H9 (cell line): ENCODE results near the gene GCNA. TPM values are rescaled to one million over a fixed set of nuclear protein-coding genes. Genes with fewer than 3 reads are reported as not detected.

ENCODE experiments used
- DNase-seq: peaks from one replicate; pipeline ENCODE4 v3.0.0-alpha.2; 2017
- H2AFZ ChIP-seq: one replicate; pipeline ENCODE4 v1.6.1; 2013; ENCODE audit warnings: mild to moderate bottlenecking, low read length, control low read depth, moderate library complexity
- H2AK5ac ChIP-seq: 2 replicates; pipeline ENCODE4 v1.6.1; 2013; ENCODE audit warnings: low read length, control low read depth, mixed read lengths; ENCODE audit not compliant: insufficient read length
- H2BK120ac ChIP-seq: one replicate; pipeline ENCODE4 v1.6.1; 2013; ENCODE audit warnings: low read depth, mild to moderate bottlenecking, low read length, control low read depth, inconsistent platforms; ENCODE audit not compliant: poor library complexity, severe bottlenecking
- H2BK12ac ChIP-seq: 2 replicates; pipeline ENCODE4 v1.6.1; 2013; ENCODE audit warnings: low read length, control low read depth, mixed read lengths, low read depth; ENCODE audit not compliant: insufficient read length
- H2BK15ac ChIP-seq: 2 replicates; pipeline ENCODE4 v1.6.1; 2013; ENCODE audit warnings: low read depth, low read length, control low read depth
- H2BK20ac ChIP-seq: one replicate; pipeline ENCODE4 v1.6.1; 2013; ENCODE audit warnings: low read depth, mild to moderate bottlenecking, low read length, control low read depth, inconsistent platforms; ENCODE audit not compliant: poor library complexity, severe bottlenecking
- H2BK5ac ChIP-seq: 2 replicates; pipeline ENCODE4 v1.6.1; 2013; ENCODE audit warnings: low read length, control low read depth, mixed read lengths; ENCODE audit not compliant: insufficient read length
- H3K14ac ChIP-seq: 2 replicates; pipeline ENCODE4 v1.6.1; 2013; ENCODE audit warnings: low read length, control low read depth; ENCODE audit not compliant: insufficient read depth
- H3K18ac ChIP-seq: 2 replicates; pipeline ENCODE4 v1.6.1; 2013; ENCODE audit warnings: low read depth, mild to moderate bottlenecking, mixed read lengths, low read length, control low read depth; ENCODE audit not compliant: insufficient read length
- H3K23ac ChIP-seq: 2 replicates; pipeline ENCODE4 v1.6.1; 2013; ENCODE audit warnings: low read length, control low read depth, mixed read lengths, low read depth; ENCODE audit not compliant: insufficient read length
- H3K23me2 ChIP-seq: 2 replicates; pipeline ENCODE4 v1.6.1; 2013; ENCODE audit warnings: low read depth, mild to moderate bottlenecking, mixed read lengths, low read length, control low read depth; ENCODE audit not compliant: insufficient read length, poor library complexity, severe bottlenecking
- H3K27ac ChIP-seq: 2 replicates; pipeline ENCODE4 v1.5.1; 2013; ENCODE audit warnings: low read length, control low read depth, mixed read lengths, low read depth; ENCODE audit not compliant: insufficient read length
- H3K27me3 ChIP-seq: 2 replicates; pipeline ENCODE4 v1.6.1; 2013; ENCODE audit warnings: low read length, control low read depth, inconsistent platforms; ENCODE audit not compliant: insufficient read depth
- H3K4ac ChIP-seq: 2 replicates; pipeline ENCODE4 v1.6.1; 2013; ENCODE audit warnings: low read depth, mild to moderate bottlenecking, control low read depth, inconsistent platforms, low read length, moderate library complexity
- H3K4me1 ChIP-seq: 2 replicates; pipeline ENCODE4 v1.6.1; 2013; ENCODE audit warnings: low read length, control low read depth, inconsistent platforms; ENCODE audit not compliant: insufficient read depth
- H3K4me2 ChIP-seq: 2 replicates; pipeline ENCODE4 v1.6.1; 2013; ENCODE audit warnings: low read length, control low read depth, mixed read lengths; ENCODE audit not compliant: insufficient read length, insufficient read depth
- H3K56ac ChIP-seq: 2 replicates; pipeline ENCODE4 v1.6.1; 2013; ENCODE audit warnings: low read depth, mild to moderate bottlenecking, mixed read lengths, low read length, control low read depth; ENCODE audit not compliant: insufficient read length
- H3K79me1 ChIP-seq: 2 replicates; pipeline ENCODE4 v1.6.1; 2013; ENCODE audit warnings: low read depth, mild to moderate bottlenecking, moderate library complexity, low read length, control low read depth, inconsistent platforms; ENCODE audit not compliant: insufficient read depth, poor library complexity, severe bottlenecking
- H3K79me2 ChIP-seq: 2 replicates; pipeline ENCODE4 v1.6.1; 2013; ENCODE audit warnings: low read length, control low read depth, inconsistent platforms; ENCODE audit not compliant: insufficient read depth
- H3K9ac ChIP-seq: 2 replicates; pipeline ENCODE4 v1.6.1; 2013; ENCODE audit warnings: low read length, control low read depth, mixed read lengths; ENCODE audit not compliant: insufficient read length; ENCODE audit errors: extremely low read depth
- H3K9me3 ChIP-seq: one replicate; pipeline ENCODE4 v1.6.1; 2013; ENCODE audit warnings: low read depth, low read length, inconsistent platforms; ENCODE audit not compliant: control insufficient read depth
- H3T11ph ChIP-seq: one replicate; pipeline ENCODE4 v1.6.1; 2013; ENCODE audit warnings: mild to moderate bottlenecking, low read length, control low read depth, inconsistent platforms
- H4K20me1 ChIP-seq: one replicate; pipeline ENCODE4 v1.6.1; 2013; ENCODE audit not compliant: control insufficient read depth, insufficient read length, insufficient read depth
- H4K5ac ChIP-seq: 2 replicates; pipeline ENCODE4 v1.6.1; 2013; ENCODE audit warnings: low read depth, mild to moderate bottlenecking, mixed read lengths, low read length, control low read depth; ENCODE audit not compliant: insufficient read length
- H4K8ac ChIP-seq: replicated peaks from 2 replicates; pipeline ENCODE4 v1.6.1; 2013; ENCODE audit warnings: low read length, control low read depth, mixed read lengths, low read depth; ENCODE audit not compliant: insufficient read length
- H4K91ac ChIP-seq: 2 replicates; pipeline ENCODE4 v1.6.1; 2013; ENCODE audit warnings: low read depth, mild to moderate bottlenecking, moderate library complexity, mixed read lengths, low read length, control low read depth; ENCODE audit not compliant: insufficient read length
- H3K27ac Mint-ChIP-seq, 3 experiments: 2 replicates in 2 of 3; 3 replicates in 1 of 3; pipeline ENCODE4 v1.8.0; 2020 to 2021; ENCODE audit warnings: mixed read lengths in 3 of 3, mild to moderate bottlenecking in 1 of 3, moderate library complexity in 1 of 3
- H3K27me3 Mint-ChIP-seq: 2 replicates; pipeline ENCODE4 v1.8.0; 2021; ENCODE audit warnings: low read depth, mild to moderate bottlenecking, moderate library complexity, mixed read lengths
- H3K36me3 Mint-ChIP-seq, 3 experiments: 2 replicates in 2 of 3; 3 replicates in 1 of 3; pipeline ENCODE4 v1.8.0; 2020 to 2021; ENCODE audit warnings: low read depth in 3 of 3, mixed read lengths in 3 of 3; ENCODE audit not compliant: insufficient read depth in 1 of 3
- H3K4me1 Mint-ChIP-seq, 2 experiments: 2 replicates each; pipeline ENCODE4 v1.8.0; 2020; ENCODE audit warnings: mixed read lengths in 2 of 2
- H3K4me3 Mint-ChIP-seq, 2 experiments: 2 replicates in 1 of 2; 3 replicates in 1 of 2; pipeline ENCODE4 v1.8.0; 2020 to 2021; ENCODE audit warnings: mild to moderate bottlenecking in 2 of 2, mixed read lengths in 2 of 2, moderate library complexity in 1 of 2
- H3K9me3 Mint-ChIP-seq, 2 experiments: 2 replicates in 1 of 2; 3 replicates in 1 of 2; pipeline ENCODE4 v1.8.0; 2020; ENCODE audit warnings: mild to moderate bottlenecking in 2 of 2, mixed read lengths in 2 of 2, moderate library complexity in 1 of 2
- WGBS: extraction: QIAGEN DNeasy Blood & Tissue Kit; methylation state at CpG from one replicate; pipeline ENCODE4 v1.1.7; 2013; ENCODE audit warnings: missing lambda C conversion rate, low lambda C conversion rate, mixed read lengths; ENCODE audit not compliant: insufficient read length; ENCODE audit errors: extremely low coverage; 5-methylcytosine and 5-hydroxymethylcytosine counted together
- total RNA-seq: library from RNA; stranded (reverse); gene quantifications from 2 replicates; pipeline ENCODE4 v1.2.1, GENCODE V29; 2021
- TF ChIP-seq, protein P1 (sequence below): fragments of 200-600 bp; sonication (generic); conservative IDR thresholded peaks from 3 replicates; pipeline ENCODE4 v1.8.0; 2021; ENCODE audit warnings: antibody characterized with exemption, mild to moderate bottlenecking

GCNA gene
- total RNA-seq, 1 experiment from 2014 or later, result 0.96 TPM

DNA sequence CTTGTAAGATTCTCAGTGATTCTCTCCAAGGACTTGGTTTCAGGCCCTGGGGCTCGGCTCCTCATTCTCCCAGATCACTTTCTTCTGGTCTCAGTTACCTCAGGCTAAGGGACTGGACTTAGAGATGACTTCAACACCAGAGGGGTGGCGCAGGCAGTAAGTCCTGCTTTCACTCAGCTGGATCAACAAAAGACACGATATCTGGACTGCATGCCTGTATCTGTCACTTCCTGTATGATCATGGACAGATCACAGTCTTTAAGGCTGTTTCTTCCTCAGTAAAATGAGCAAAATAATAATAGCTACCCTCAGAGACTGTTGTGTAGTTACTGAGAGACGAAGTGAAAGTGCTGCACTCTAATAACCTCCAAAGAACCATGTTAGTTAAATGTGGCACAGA lies 59.6 kb downstream of the GCNA start:
- Histone ChIP-seq H4K8ac (no peak overlapping the region), H3K79me1 (no peaks in the 10 kb centered on the region), H3K9me3 (peaks cover 52% of the 10 kb centered on the region), H4K91ac (no peak overlapping the region), H3K4ac (no peak overlapping the region), H3K27ac (no peak overlapping the region), H4K20me1 (no peaks in the 10 kb centered on the region), H2BK120ac (no peak overlapping the region), H3K27me3 (no peaks in the 10 kb centered on the region), H4K5ac (no peak overlapping the region), H2BK15ac (no peak overlapping the region), H3T11ph (no peak overlapping the region), H3K4me2 (no peak overlapping the region), H3K4me1 (no peaks in the 10 kb centered on the region), H3K9ac (no peak overlapping the region), H3K56ac (no peak overlapping the region), H3K23ac (no peak overlapping the region), H2BK20ac (no peak overlapping the region), H2AFZ (no peak overlapping the region), H2AK5ac (no peak overlapping the region), H3K79me2 (no peaks in the 10 kb centered on the region), H2BK12ac (no peak overlapping the region), H3K23me2 (no peaks in the 10 kb centered on the region), H3K14ac (no peak overlapping the region), H2BK5ac (no peak overlapping the region), H3K18ac (no peak overlapping the region)
- TF ChIP-seq, protein P1, sequence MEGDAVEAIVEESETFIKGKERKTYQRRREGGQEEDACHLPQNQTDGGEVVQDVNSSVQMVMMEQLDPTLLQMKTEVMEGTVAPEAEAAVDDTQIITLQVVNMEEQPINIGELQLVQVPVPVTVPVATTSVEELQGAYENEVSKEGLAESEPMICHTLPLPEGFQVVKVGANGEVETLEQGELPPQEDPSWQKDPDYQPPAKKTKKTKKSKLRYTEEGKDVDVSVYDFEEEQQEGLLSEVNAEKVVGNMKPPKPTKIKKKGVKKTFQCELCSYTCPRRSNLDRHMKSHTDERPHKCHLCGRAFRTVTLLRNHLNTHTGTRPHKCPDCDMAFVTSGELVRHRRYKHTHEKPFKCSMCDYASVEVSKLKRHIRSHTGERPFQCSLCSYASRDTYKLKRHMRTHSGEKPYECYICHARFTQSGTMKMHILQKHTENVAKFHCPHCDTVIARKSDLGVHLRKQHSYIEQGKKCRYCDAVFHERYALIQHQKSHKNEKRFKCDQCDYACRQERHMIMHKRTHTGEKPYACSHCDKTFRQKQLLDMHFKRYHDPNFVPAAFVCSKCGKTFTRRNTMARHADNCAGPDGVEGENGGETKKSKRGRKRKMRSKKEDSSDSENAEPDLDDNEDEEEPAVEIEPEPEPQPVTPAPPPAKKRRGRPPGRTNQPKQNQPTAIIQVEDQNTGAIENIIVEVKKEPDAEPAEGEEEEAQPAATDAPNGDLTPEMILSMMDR, result no peak
- Mint-ChIP-seq H3K9me3 (peaks cover 45 to 52% of the 10 kb centered on the region in 2 experiments), H3K4me3 (no peak overlapping the region), H3K4me1 (no peaks in the 10 kb centered on the region), H3K36me3 (no peaks in the 10 kb centered on the region), H3K27me3 (peaks cover 3% of the 10 kb centered on the region; the same call in 1 of the 2 replicates), H3K27ac (no peak overlapping the region)
- no CpG with 5 or more reads among the region's 4 CpGs for WGBS
- no peak for DNase-seq
